ENCODE results near the gene LRRN4CL.

DNA sequence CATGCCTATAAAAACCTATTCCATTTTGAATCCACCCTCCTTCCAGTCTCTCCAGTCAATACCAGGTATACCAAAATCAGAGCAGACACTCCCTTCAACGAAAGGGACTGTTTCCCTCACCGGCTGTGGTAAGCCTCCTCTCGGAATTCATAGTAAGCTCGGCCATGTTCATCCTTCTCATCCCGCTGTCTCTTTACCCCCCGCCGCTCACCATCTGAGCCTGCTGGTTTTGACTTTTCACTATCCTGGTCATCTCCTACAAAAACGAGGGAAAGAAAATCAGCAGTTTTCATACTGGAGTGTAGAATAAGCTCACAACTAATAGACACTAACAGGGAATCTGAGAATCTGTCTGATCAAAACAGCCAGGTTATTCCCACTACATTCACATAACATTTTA is 34.8 kb upstream of the LRRN4CL start:
- TF ChIP-seq, protein P1, sequence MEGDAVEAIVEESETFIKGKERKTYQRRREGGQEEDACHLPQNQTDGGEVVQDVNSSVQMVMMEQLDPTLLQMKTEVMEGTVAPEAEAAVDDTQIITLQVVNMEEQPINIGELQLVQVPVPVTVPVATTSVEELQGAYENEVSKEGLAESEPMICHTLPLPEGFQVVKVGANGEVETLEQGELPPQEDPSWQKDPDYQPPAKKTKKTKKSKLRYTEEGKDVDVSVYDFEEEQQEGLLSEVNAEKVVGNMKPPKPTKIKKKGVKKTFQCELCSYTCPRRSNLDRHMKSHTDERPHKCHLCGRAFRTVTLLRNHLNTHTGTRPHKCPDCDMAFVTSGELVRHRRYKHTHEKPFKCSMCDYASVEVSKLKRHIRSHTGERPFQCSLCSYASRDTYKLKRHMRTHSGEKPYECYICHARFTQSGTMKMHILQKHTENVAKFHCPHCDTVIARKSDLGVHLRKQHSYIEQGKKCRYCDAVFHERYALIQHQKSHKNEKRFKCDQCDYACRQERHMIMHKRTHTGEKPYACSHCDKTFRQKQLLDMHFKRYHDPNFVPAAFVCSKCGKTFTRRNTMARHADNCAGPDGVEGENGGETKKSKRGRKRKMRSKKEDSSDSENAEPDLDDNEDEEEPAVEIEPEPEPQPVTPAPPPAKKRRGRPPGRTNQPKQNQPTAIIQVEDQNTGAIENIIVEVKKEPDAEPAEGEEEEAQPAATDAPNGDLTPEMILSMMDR (IDR thresholded peaks at IDR 0.05 in 4 of 5, conservative IDR thresholded peaks at IDR 0.05 in 1 of 5): no peak
- TF ChIP-seq POLR2A (IDR thresholded peaks at IDR 0.05): no peak

Measured in gastrocnemius medialis (tissue), 4 donors.